ENCODE results near the gene CAPN11. TPM values are rescaled to one million over a fixed set of nuclear protein-coding genes. Genes with fewer than 3 reads are reported as not detected.

CAPN11 gene
- total RNA-seq, 4 donors from 2014 or later, result 0.42 TPM; not detected in 3

DNA sequence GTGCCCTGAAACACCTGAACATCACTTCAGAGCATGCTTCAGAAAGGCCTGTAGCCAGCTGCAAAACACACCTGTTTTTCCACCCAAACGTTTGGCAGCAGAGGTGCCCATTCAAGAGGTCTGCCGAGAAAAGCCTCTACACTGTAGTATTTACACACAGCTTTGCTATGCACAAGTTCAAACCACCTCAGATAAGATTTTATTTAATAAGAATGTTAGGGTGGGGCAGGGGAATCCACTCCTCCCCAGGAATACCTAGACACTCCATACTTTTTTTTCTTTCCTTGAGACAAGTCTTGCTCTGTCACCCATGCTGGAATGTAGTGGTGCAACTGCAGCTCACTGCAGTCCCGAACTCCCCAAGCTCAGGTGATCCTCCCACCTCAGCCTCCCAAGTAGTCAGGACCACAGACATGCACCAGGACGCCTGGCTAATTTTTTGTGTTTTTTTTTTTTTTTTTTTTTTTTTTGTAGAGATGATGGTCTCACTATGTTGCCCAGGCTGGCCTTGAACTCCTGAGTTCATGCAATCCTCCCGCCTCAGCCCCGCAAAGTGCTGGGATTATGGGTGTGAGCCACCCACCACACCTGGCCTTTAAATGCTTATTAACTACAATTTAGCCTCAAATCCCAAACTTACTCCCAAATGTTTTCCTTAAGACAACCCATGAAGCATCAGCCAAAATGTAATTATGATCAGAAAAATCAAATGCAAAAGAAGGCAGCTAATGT, 41.1 kb upstream of the CAPN11 start:
- ATAC-seq, result no peak
- DNase-seq, result no peak
- intact Hi-C loops (cut with DNase I; ENCODE audit: low total_unique reads) (no loop called here), in situ Hi-C loops (cut with MboI; ENCODE audit: low sequenced_read_pairs in 4 of 4) (loop anchor here in 1 of 4 donors (25.0 kb wide), 1 partner anchor 120 kb away; the partner anchor contains the start of gene HSP90AB1)
- H3K27ac ChIP-seq, result peak overlapping the region; percentile 93 to 100 (median 98)
- H3K4me1 ChIP-seq, result peaks cover 77 to 85% of the 10 kb centered on the region in 2 donors
- no peak overlapping the region for H3K4me3 ChIP-seq
- no peak for TF ChIP-seq POLR2A (IDR thresholded peaks at IDR 0.05)
- TF ChIP-seq, protein P1, sequence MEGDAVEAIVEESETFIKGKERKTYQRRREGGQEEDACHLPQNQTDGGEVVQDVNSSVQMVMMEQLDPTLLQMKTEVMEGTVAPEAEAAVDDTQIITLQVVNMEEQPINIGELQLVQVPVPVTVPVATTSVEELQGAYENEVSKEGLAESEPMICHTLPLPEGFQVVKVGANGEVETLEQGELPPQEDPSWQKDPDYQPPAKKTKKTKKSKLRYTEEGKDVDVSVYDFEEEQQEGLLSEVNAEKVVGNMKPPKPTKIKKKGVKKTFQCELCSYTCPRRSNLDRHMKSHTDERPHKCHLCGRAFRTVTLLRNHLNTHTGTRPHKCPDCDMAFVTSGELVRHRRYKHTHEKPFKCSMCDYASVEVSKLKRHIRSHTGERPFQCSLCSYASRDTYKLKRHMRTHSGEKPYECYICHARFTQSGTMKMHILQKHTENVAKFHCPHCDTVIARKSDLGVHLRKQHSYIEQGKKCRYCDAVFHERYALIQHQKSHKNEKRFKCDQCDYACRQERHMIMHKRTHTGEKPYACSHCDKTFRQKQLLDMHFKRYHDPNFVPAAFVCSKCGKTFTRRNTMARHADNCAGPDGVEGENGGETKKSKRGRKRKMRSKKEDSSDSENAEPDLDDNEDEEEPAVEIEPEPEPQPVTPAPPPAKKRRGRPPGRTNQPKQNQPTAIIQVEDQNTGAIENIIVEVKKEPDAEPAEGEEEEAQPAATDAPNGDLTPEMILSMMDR (IDR thresholded peaks at IDR 0.05 in 4 of 5, conservative IDR thresholded peaks at IDR 0.05 in 1 of 5), result no peak
- H3K36me3 ChIP-seq, result peaks cover 0 to 20% of the 10 kb centered on the region in 2 donors
- no peaks in the 10 kb centered on the region for H3K9me3 ChIP-seq
- H3K27me3 ChIP-seq, result no peaks in the 10 kb centered on the region

DNA sequence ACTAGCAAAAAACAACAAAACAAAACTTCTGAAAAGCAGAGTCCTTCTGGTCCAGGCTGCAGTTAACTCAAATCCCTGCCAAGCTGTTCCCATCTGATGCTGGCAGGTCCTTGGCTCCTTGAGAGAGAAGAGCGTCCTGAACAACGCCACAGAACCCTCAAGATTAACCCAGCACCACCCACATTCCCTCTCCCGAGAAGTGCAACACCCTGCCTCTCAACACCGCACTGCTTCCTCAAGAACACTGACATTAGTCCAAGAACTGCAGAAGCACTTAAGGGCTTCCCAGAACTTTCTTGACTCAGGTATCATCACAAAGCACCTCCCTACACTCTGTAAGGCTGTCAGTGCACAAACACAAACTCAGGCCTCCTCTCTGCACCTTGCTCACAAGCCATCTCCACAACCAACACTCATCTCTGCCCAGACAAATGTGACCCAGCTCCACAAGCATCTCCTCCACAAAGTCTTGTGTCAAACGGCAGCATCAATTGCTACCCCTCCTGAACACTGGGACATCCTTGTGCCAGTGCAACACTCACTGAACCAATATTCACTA, 38.8 kb upstream of the CAPN11 start:
- Histone ChIP-seq H3K36me3 (no peaks in the 10 kb centered on the region), H3K27me3 (no peaks in the 10 kb centered on the region), H3K4me1 (peaks cover 94 to 98% of the 10 kb centered on the region in 2 donors), H3K4me3 (no peak overlapping the region), H3K9me3 (no peaks in the 10 kb centered on the region), H3K27ac (peak overlapping the region; percentile 77 to 100 (median 98))
- intact Hi-C loops (cut with DNase I; ENCODE audit: low total_unique reads), result no loop called here
- in situ Hi-C loops (cut with MboI; ENCODE audit: low sequenced_read_pairs in 4 of 4), result loop anchor here in 1 of 4 donors (25.0 kb wide), 1 partner anchor 118 kb away; the partner anchor contains the start of gene HSP90AB1
- DNase-seq (no peak), ATAC-seq (peak; percentile 6 to 17)
- no peak for TF ChIP-seq POLR2A (IDR thresholded peaks at IDR 0.05)
- TF ChIP-seq, protein P1 (IDR thresholded peaks at IDR 0.05 in 4 of 5, conservative IDR thresholded peaks at IDR 0.05 in 1 of 5), result no peak

DNA sequence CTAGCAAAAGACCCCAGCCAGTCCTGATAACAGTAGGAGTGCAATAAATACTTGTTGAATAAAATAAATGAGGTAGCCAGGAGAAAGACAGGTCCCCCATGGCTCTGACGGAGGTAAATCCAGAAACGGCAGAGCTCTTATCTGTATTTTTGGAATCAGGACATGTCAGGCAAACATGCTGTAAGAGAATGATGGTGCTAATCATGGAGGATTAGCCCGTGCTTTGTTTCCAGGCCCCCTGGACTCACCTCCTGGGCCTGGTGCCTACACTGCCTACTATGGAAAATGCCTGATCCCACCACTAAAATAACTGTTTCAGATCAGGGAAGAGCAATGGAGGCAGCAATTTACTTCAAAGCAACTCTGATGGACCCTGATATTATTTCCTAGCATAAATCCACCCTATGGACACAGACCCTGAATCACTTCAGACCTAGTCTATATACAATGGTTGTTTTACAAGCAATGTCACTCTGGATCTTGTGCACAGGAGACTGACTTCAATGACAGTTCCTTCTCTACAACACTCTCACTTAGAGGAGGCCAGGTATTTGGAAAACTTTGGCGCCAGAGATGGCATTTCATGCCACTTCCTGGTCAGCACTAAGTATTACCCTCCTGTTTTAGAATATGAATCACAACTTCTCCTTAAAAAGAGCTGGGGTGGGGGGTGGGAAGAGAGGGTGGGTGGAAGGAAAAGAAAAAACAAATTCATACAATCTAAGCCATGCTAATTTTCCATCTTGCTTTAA, 37.8 kb upstream of the CAPN11 start:
- DNase-seq, result no peak
- H3K9me3 ChIP-seq, result no peaks in the 10 kb centered on the region

DNA sequence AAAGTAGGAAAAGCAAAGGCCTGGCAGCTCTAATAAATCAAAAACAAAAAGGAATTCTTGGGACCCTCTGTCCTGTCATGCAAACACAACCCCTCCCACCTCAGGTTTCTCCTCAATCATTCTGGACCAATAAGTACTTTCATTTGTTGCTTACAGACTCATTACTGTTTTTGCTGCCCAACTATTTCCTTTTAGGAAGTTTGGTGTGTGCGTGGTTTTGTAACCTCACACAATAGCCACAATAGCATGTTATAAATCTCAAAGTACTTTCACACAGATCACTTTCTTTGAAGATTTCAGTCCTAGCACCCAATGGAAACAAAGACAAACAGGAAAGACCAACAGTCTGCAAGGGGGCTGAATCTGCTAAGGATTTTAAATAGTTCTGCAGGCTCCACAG, 35.8 kb upstream of the CAPN11 start:
- peak overlapping the region in 1 of 4 donors; percentile 7 for H3K4me3 ChIP-seq
- H3K27ac ChIP-seq, result peak overlapping the region; percentile 77 to 100 (median 98)
- intact Hi-C loops (cut with DNase I; ENCODE audit: low total_unique reads), result no loop called here

More for the DNA sequence above, 37.8 kb upstream of the CAPN11 start:
- TF ChIP-seq POLR2A (IDR thresholded peaks at IDR 0.05), result no peak
- TF ChIP-seq, protein P1 (IDR thresholded peaks at IDR 0.05 in 4 of 5, conservative IDR thresholded peaks at IDR 0.05 in 1 of 5), result no peak
- peak overlapping the region in 2 of 4 donors; percentile 0 to 6 for H3K4me3 ChIP-seq
- peak; percentile 53 to 62 for ATAC-seq
- H3K27me3 ChIP-seq, result no peaks in the 10 kb centered on the region
- in situ Hi-C loops (cut with MboI; ENCODE audit: low sequenced_read_pairs in 4 of 4), result loop anchor here in 1 of 4 donors (25.0 kb wide), 1 partner anchor 116 kb away; the partner anchor contains the start of gene HSP90AB1
- H3K4me1 ChIP-seq, result peaks cover 99% of the 10 kb centered on the region in 2 donors
- no peaks in the 10 kb centered on the region for H3K36me3 ChIP-seq
- intact Hi-C loops (cut with DNase I; ENCODE audit: low total_unique reads), result no loop called here
- peak overlapping the region; percentile 77 to 100 (median 98) for H3K27ac ChIP-seq

More for the DNA sequence above, 35.8 kb upstream of the CAPN11 start:
- ATAC-seq, result no peak
- H3K36me3 ChIP-seq, result no peaks in the 10 kb centered on the region
- H3K9me3 ChIP-seq, result no peaks in the 10 kb centered on the region
- no peaks in the 10 kb centered on the region for H3K27me3 ChIP-seq
- in situ Hi-C loops (cut with MboI; ENCODE audit: low sequenced_read_pairs in 4 of 4), result loop anchor here in 1 of 4 donors (25.0 kb wide), 1 partner anchor 114 kb away; the partner anchor contains the start of gene HSP90AB1
- peaks cover 87 to 88% of the 10 kb centered on the region in 2 donors for H3K4me1 ChIP-seq
- no peak for TF ChIP-seq POLR2A (IDR thresholded peaks at IDR 0.05)
- TF ChIP-seq, protein P1 (IDR thresholded peaks at IDR 0.05 in 4 of 5, conservative IDR thresholded peaks at IDR 0.05 in 1 of 5), result no peak
- no peak for DNase-seq

Measured in gastrocnemius medialis (tissue), 4 donors.